Stomach (tissue), 4 donors: ENCODE results near the gene SIN3B.

Experiments
- CTCF ChIP-seq, 7 experiments: fragments of 450-650 bp in 4 of 7; fragments of 200-600 bp in 3 of 7; sonication (generic) in 3 of 7; IDR thresholded peaks; one replicate each; pipeline ENCODE4 v1.5.1; 2016 to 2019; ENCODE audit warnings: antibody characterized with exemption in 7 of 7, control low read depth in 2 of 7, mild to moderate bottlenecking in 1 of 7
- POLR2A ChIP-seq, 4 donors: fragments of 450-650 bp; IDR thresholded peaks; one replicate each; pipeline ENCODE4 v1.6.1; 2016; ENCODE audit warnings: antibody characterized with exemption in 4 of 4, control low read depth in 2 of 4, mild to moderate bottlenecking in 1 of 4, moderate library complexity in 1 of 4
- POLR2AphosphoS5 ChIP-seq, 3 donors: sonication (generic); formaldehyde crosslinking; IDR thresholded peaks; one replicate each; pipeline ENCODE4 v1.6.1; 2016; ENCODE audit warnings: antibody characterized with exemption in 3 of 3

GRCh38 chr19:16917401-16917800, 88.2 kb downstream of the SIN3B start:
- TF ChIP-seq CTCF (IDR thresholded peaks at IDR 0.05) (no peak), POLR2A (IDR thresholded peaks at IDR 0.05) (no peak), POLR2AphosphoS5 (IDR thresholded peaks at IDR 0.05) (no peak)
